ENCODE measurements around the gene OARD1.

GRCh38 chr6:41103847-41104246, 31.7 kb upstream of the OARD1 start:
- TF ChIP-seq POLR2A (IDR thresholded peaks at IDR 0.05; ENCODE audit: low read length) (no peak), GATA1 (IDR thresholded peaks at IDR 0.05; ENCODE audit: low read depth, low read length) (no peak)

Measured in erythroblast (primary cell).